Mesenchymal stem cell (in vitro differentiated cells and primary cell): ENCODE data around the gene IFT122.
A peak's percentile ranks its signal among the peaks of the same experiment; 100 is the strongest.
"Not testable (repeated sequence)": the region's sequence is repeated elsewhere in the genome, so short reads cannot be mapped to it uniquely, and the experiment has no call there.

ENCODE experiments used
- DNase-seq: peaks from one replicate; pipeline ENCODE4 v3.0.0-alpha.2; 2013
- H2AFZ ChIP-seq: one replicate; pipeline ENCODE4 v1.6.1; 2013; ENCODE audit warnings: low read depth, mild to moderate bottlenecking, control low read depth, inconsistent platforms, low read length, moderate library complexity
- H2AK5ac ChIP-seq: 2 replicates; pipeline ENCODE4 v1.6.1; 2013; ENCODE audit warnings: low read length, moderate library complexity, mild to moderate bottlenecking, inconsistent platforms; ENCODE audit not compliant: severe bottlenecking
- H2BK120ac ChIP-seq: one replicate; pipeline ENCODE4 v1.6.1; 2013; ENCODE audit warnings: low read depth, mild to moderate bottlenecking, inconsistent platforms, low read length, moderate library complexity
- H2BK12ac ChIP-seq, 2 experiments: one replicate each; pipeline ENCODE4 v1.6.1; 2013; ENCODE audit warnings: inconsistent platforms in 2 of 2, low read length in 2 of 2, mild to moderate bottlenecking in 2 of 2, moderate library complexity in 2 of 2, control low read depth in 1 of 2
- H2BK15ac ChIP-seq: one replicate; pipeline ENCODE4 v1.6.1; 2013; ENCODE audit warnings: mild to moderate bottlenecking, low read depth, inconsistent platforms; ENCODE audit not compliant: poor library complexity, severe bottlenecking
- H2BK5ac ChIP-seq: 2 replicates; pipeline ENCODE4 v1.6.1; 2013; ENCODE audit warnings: low read depth, mild to moderate bottlenecking, low read length, control low read depth, inconsistent platforms; ENCODE audit not compliant: poor library complexity, severe bottlenecking
- H3K14ac ChIP-seq, 2 experiments: one replicate each; pipeline ENCODE4 v1.6.1; 2013; ENCODE audit warnings: inconsistent platforms in 2 of 2, low read length in 2 of 2, control low read depth in 1 of 2, mild to moderate bottlenecking in 1 of 2, moderate library complexity in 1 of 2
- H3K18ac ChIP-seq, 2 experiments: one replicate each; pipeline ENCODE4 v1.6.1; 2013; ENCODE audit warnings: inconsistent platforms in 2 of 2, low read length in 2 of 2, control low read depth in 1 of 2, low read depth in 1 of 2, mild to moderate bottlenecking in 1 of 2
- H3K23ac ChIP-seq, 2 experiments: one replicate each; pipeline ENCODE4 v1.6.1; 2013; ENCODE audit warnings: inconsistent platforms in 2 of 2, low read length in 2 of 2, mild to moderate bottlenecking in 2 of 2, moderate library complexity in 2 of 2, control low read depth in 1 of 2
- H3K27ac ChIP-seq: 2 replicates; pipeline ENCODE4 v1.5.1; 2013; ENCODE audit warnings: mild to moderate bottlenecking, moderate library complexity, low read length, control low read depth, inconsistent platforms; ENCODE audit not compliant: poor library complexity, severe bottlenecking
- H3K27me3 ChIP-seq, 2 experiments: 2 replicates each; pipeline versions ENCODE4 v1.6.1 to v1.7.0; 2013; ENCODE audit warnings: low read length in 2 of 2, mild to moderate bottlenecking in 2 of 2, moderate library complexity in 2 of 2, control low read depth in 1 of 2, inconsistent platforms in 1 of 2; ENCODE audit not compliant: control insufficient read depth in 1 of 2, insufficient read depth in 1 of 2
- H3K36me3 ChIP-seq, 2 experiments: 2 replicates each; pipeline versions ENCODE4 v1.6.1 to v1.7.0; 2013; ENCODE audit warnings: low read length in 2 of 2, control low read depth in 1 of 2, inconsistent platforms in 1 of 2, low read depth in 1 of 2, mild to moderate bottlenecking in 1 of 2; ENCODE audit not compliant: insufficient read depth in 2 of 2, control insufficient read depth in 1 of 2
- H3K4ac ChIP-seq, 2 experiments: one replicate each; pipeline ENCODE4 v1.6.1; 2013; ENCODE audit warnings: inconsistent platforms in 2 of 2, low read length in 2 of 2, mild to moderate bottlenecking in 2 of 2, moderate library complexity in 2 of 2, control low read depth in 1 of 2, low read depth in 1 of 2
- H3K4me1 ChIP-seq: 2 replicates; pipeline ENCODE4 v1.6.1; 2013; ENCODE audit warnings: low read depth, low read length, control low read depth; ENCODE audit not compliant: control insufficient read depth, insufficient read depth
- H3K4me2 ChIP-seq: 2 replicates; pipeline ENCODE4 v1.6.1; 2013; ENCODE audit warnings: low read length, mild to moderate bottlenecking, inconsistent platforms; ENCODE audit not compliant: poor library complexity, severe bottlenecking
- H3K4me3 ChIP-seq, 2 experiments: 2 replicates each; pipeline versions ENCODE4 v1.5.1 to v1.7.0; 2013; ENCODE audit warnings: low read length in 2 of 2, mild to moderate bottlenecking in 2 of 2, control low read depth in 1 of 2, low read depth in 1 of 2; ENCODE audit not compliant: insufficient read depth in 1 of 2
- H3K79me1 ChIP-seq: replicated peaks from 2 replicates; pipeline ENCODE4 v1.6.1; 2013; ENCODE audit warnings: mild to moderate bottlenecking, control low read depth, low read length, inconsistent platforms; ENCODE audit not compliant: poor library complexity, severe bottlenecking
- H3K9ac ChIP-seq: 2 replicates; pipeline ENCODE4 v1.7.0; 2013; ENCODE audit warnings: mild to moderate bottlenecking, low read length, moderate library complexity
- H3K9me3 ChIP-seq: 2 replicates; pipeline ENCODE4 v1.7.0; 2013; ENCODE audit warnings: mild to moderate bottlenecking, low read length; ENCODE audit not compliant: control insufficient read depth
- H4K8ac ChIP-seq: one replicate; pipeline ENCODE4 v1.6.1; 2013; ENCODE audit warnings: inconsistent platforms, mild to moderate bottlenecking, low read length, moderate library complexity
- H4K91ac ChIP-seq: one replicate; pipeline ENCODE4 v1.6.1; 2013; ENCODE audit warnings: mild to moderate bottlenecking, low read length, inconsistent platforms
- WGBS: methylation state at CpG from one replicate; pipeline ENCODE4 v1.1.7; 2013; ENCODE audit warnings: mixed read lengths; 5-methylcytosine and 5-hydroxymethylcytosine counted together

The IFT122 gene

DNA sequence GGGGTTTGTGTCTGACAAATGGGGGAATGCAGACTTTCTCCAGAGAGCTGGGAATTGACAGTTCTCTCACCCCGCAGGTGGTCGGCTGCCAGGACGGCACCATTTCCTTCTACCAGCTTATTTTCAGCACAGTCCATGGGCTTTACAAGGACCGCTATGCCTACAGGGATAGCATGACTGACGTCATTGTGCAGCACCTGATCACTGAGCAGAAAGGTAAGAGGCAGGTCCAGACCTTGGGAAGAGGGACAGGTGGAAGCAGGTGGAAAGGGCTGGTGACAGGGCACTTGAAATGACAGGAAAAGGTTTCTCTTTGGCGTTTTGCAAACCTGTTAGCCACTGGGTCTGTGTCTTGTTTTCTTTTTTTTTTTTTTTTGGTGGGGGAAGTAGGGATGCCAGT is 36.6 kb downstream of the IFT122 start:
- H3K23ac ChIP-seq: no peak overlapping the region
- H2BK5ac ChIP-seq: no peak overlapping the region
- no peak overlapping the region for H3K18ac ChIP-seq
- no peaks in the 10 kb centered on the region for H3K9me3 ChIP-seq
- no peak overlapping the region for H4K91ac ChIP-seq
- H2BK12ac ChIP-seq: no peak overlapping the region
- H3K9ac ChIP-seq: no peak overlapping the region
- no peak overlapping the region for H3K27ac ChIP-seq
- H3K4me1 ChIP-seq: peaks cover 2% of the 10 kb centered on the region
- no peak overlapping the region for H2BK15ac ChIP-seq
- no peak overlapping the region for H3K4ac ChIP-seq
- no peak overlapping the region for H3K4me3 ChIP-seq
- H3K4me2 ChIP-seq: no peak overlapping the region
- H3K14ac ChIP-seq: no peak overlapping the region
- DNase-seq: no peak
- no peak overlapping the region for H2AK5ac ChIP-seq
- peaks cover 3% of the 10 kb centered on the region for H3K79me1 ChIP-seq
- H3K36me3 ChIP-seq: peaks cover 37 to 65% of the 10 kb centered on the region in 2 experiments
- no peak overlapping the region for H2BK120ac ChIP-seq
- no peak overlapping the region for H2AFZ ChIP-seq
- no peak overlapping the region for H4K8ac ChIP-seq
- 97% methylated on average over 5 of the region's 6 CpGs for WGBS
- no peaks in the 10 kb centered on the region for H3K27me3 ChIP-seq

- not testable (repeated sequence) for H2BK15ac ChIP-seq
These were observed 41.3 kb downstream of the IFT122 start for GRCh38 chr3:129481225-129481765.

GRCh38 chr3:129481766-129482332 is 41.8 kb downstream of the IFT122 start:
- H2BK120ac ChIP-seq: no peak overlapping the region
- H4K8ac ChIP-seq: no peak overlapping the region
- no peak overlapping the region for H3K4me2 ChIP-seq
- no peaks in the 10 kb centered on the region for H3K27me3 ChIP-seq
- no peak for DNase-seq
- no peak overlapping the region for H2AFZ ChIP-seq
- H3K4me3 ChIP-seq: no peak overlapping the region
- no peak overlapping the region for H4K91ac ChIP-seq
- H3K9me3 ChIP-seq: no peaks in the 10 kb centered on the region
- H3K9ac ChIP-seq: peak overlapping the region; percentile 80
- H3K4ac ChIP-seq: no peak overlapping the region
- H3K18ac ChIP-seq: no peak overlapping the region
- no peak overlapping the region for H3K27ac ChIP-seq
- no peak overlapping the region for H2BK12ac ChIP-seq
- H3K14ac ChIP-seq: no peak overlapping the region
- WGBS: 90% methylated on average over 12 of the region's 12 CpGs
- H3K36me3 ChIP-seq: peaks cover 50 to 56% of the 10 kb centered on the region in 2 experiments
- H2BK5ac ChIP-seq: no peak overlapping the region
- peaks cover 8% of the 10 kb centered on the region for H3K4me1 ChIP-seq
- no peak overlapping the region for H3K23ac ChIP-seq
- H2BK15ac ChIP-seq: no peak overlapping the region
- peaks cover 2% of the 10 kb centered on the region for H3K79me1 ChIP-seq
- no peak overlapping the region for H2AK5ac ChIP-seq

More at GRCh38 chr3:129481225-129481765, 41.3 kb downstream of the IFT122 start:
- peaks cover 54 to 62% of the 10 kb centered on the region in 2 experiments for H3K36me3 ChIP-seq
- DNase-seq: peak; percentile 44
- H3K18ac ChIP-seq, H3K4me1 ChIP-seq, H3K4ac ChIP-seq, H3K14ac ChIP-seq, H2BK12ac ChIP-seq, H2AK5ac ChIP-seq, H3K27ac ChIP-seq, H2AFZ ChIP-seq, H3K4me2 ChIP-seq, H3K79me1 ChIP-seq, H4K91ac ChIP-seq, H2BK120ac ChIP-seq, H4K8ac ChIP-seq, H3K4me3 ChIP-seq, H3K27me3 ChIP-seq, H3K9me3 ChIP-seq, H2BK5ac ChIP-seq, H3K23ac ChIP-seq: not testable (repeated sequence)
- peak overlapping the region; percentile 80 for H3K9ac ChIP-seq
- WGBS: 63% methylated on average over 4 of the region's 11 CpGs

DNA sequence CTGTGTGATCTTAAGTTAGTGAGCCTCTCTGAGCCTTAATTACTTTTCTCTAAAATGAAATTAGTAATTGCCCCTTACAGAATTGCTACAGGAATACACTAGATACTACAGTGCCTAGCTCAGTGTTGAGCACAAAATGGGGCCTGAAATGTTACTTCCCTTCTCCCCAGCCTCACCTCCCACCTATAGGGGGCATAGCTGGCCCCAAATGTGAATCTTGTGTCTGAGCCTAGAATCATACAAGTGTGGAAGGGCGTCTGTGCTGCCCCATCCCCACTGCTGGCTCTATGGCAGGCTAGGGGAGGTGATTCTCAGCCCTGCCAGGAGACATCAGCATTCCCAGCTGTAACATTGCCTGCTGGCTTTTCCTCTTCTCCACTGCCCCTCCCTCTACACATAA is 42.7 kb downstream of the IFT122 start:
- Histone ChIP-seq H2AK5ac (no peak overlapping the region), H3K23ac (no peak overlapping the region), H2BK15ac (no peak overlapping the region), H3K36me3 (peaks cover 44 to 47% of the 10 kb centered on the region in 2 experiments), H2BK12ac (no peak overlapping the region), H3K4ac (no peak overlapping the region), H4K91ac (no peak overlapping the region), H3K4me3 (no peak overlapping the region), H2AFZ (no peak overlapping the region), H4K8ac (no peak overlapping the region), H3K4me1 (peaks cover 10% of the 10 kb centered on the region), H2BK120ac (no peak overlapping the region), H3K18ac (no peak overlapping the region), H3K79me1 (peaks cover 2% of the 10 kb centered on the region), H3K14ac (no peak overlapping the region), H3K9me3 (no peaks in the 10 kb centered on the region), H3K27ac (no peak overlapping the region), H3K9ac (peak overlapping the region; percentile 80), H3K4me2 (no peak overlapping the region), H2BK5ac (no peak overlapping the region), H3K27me3 (no peaks in the 10 kb centered on the region)
- WGBS: 79% methylated on average over 1 of the region's 1 CpG
- no peak for DNase-seq
